SK-N-MC (cell line): ENCODE data around the gene EXTL1.

Experiments used
- EZH2 ChIP-seq: fragments of 200-600 bp; sonication (generic); IDR thresholded peaks from one replicate; pipeline ENCODE4 v1.6.1; 2017; ENCODE audit warnings: antibody characterized with exemption
- FOXP2 ChIP-seq: optimal IDR thresholded peaks from 2 replicates; pipeline ENCODE3; 2011; ENCODE audit warnings: mild to moderate bottlenecking, moderate library complexity; ENCODE audit not compliant: insufficient read depth; ENCODE audit errors: extremely low read length, control extremely low read depth
- POLR2AphosphoS5 ChIP-seq: IDR thresholded peaks from 2 replicates; pipeline ENCODE4 v1.6.1; 2012; ENCODE audit warnings: mild to moderate bottlenecking, low read depth, low read length, borderline replicate concordance

- TF ChIP-seq EZH2 (no peak), POLR2AphosphoS5 (no peak), FOXP2 (no peak)
Observed at GRCh38 chr1:26057189-26057588, 35.6 kb downstream of the EXTL1 start.
